GM21717 (cell line): ENCODE data around the gene CD101.

Source experiments
- ATAC-seq: cut with Tn5 transposase; IDR thresholded peaks from one replicate; pipeline ENCODE4 v1.9.1; 2021; ENCODE audit warnings: mild to moderate bottlenecking, moderate library complexity; ENCODE audit not compliant: unreplicated experiment

The CD101 gene

GRCh38 chr1:117051224-117052064, 49.9 kb downstream of the CD101 start:
- ATAC-seq: peak; percentile 73

- ATAC-seq: no peak
Measured at GRCh38 chr1:117054068-117054467, 52.5 kb downstream of the CD101 start.

GRCh38 chr1:117058810-117059209, 57.2 kb downstream of the CD101 start:
- ATAC-seq: no peak

- peak; percentile 26 for ATAC-seq
Measured at GRCh38 chr1:117059334-117059677, 57.7 kb downstream of the CD101 start.

- peak; percentile 93 for ATAC-seq
Measured at GRCh38 chr1:117059678-117060440, 58.3 kb downstream of the CD101 start, which contains the start of gene TTF2. Gene TTF2, plus strand, starts transcription at chr1:117060326. Its CDS starts 21 bp downstream, at chr1:117060347.

GRCh38 chr1:117060441-117061317, 59.1 kb downstream of the CD101 start:
- ATAC-seq: peak; percentile 25

GRCh38 chr1:117061986-117062415, 60.4 kb downstream of the CD101 start:
- ATAC-seq: peak; percentile 25

GRCh38 chr1:117066367-117066766, 64.8 kb downstream of the CD101 start:
- no peak for ATAC-seq

- no peak for ATAC-seq
Measured at GRCh38 chr1:117067533-117068370, 66.2 kb downstream of the CD101 start.

- no peak for ATAC-seq
Measured at GRCh38 chr1:117068580-117068979, 67.0 kb downstream of the CD101 start.

- ATAC-seq: no peak
Measured at GRCh38 chr1:117069220-117069844, 67.8 kb downstream of the CD101 start.

- ATAC-seq: no peak
Measured at GRCh38 chr1:117070124-117070523, 68.6 kb downstream of the CD101 start.

- ATAC-seq: no peak
Measured at GRCh38 chr1:117076648-117077047, 75.1 kb downstream of the CD101 start.

- ATAC-seq: no peak
Measured at GRCh38 chr1:117077267-117077666, 75.7 kb downstream of the CD101 start.

- ATAC-seq: no peak
Measured at GRCh38 chr1:117079737-117080136, 78.2 kb downstream of the CD101 start.

- no peak for ATAC-seq
Measured at GRCh38 chr1:117084231-117084630, 82.7 kb downstream of the CD101 start.
